SK-N-MC (cell line): Measurements from ENCODE around the gene OTOP3.

Experiments
- EZH2 ChIP-seq: fragments of 200-600 bp; sonication (generic); IDR thresholded peaks from one replicate; pipeline ENCODE4 v1.6.1; 2017; ENCODE audit warnings: antibody characterized with exemption
- POLR2AphosphoS5 ChIP-seq: IDR thresholded peaks from 2 replicates; pipeline ENCODE4 v1.6.1; 2012; ENCODE audit warnings: mild to moderate bottlenecking, low read depth, low read length, borderline replicate concordance

DNA sequence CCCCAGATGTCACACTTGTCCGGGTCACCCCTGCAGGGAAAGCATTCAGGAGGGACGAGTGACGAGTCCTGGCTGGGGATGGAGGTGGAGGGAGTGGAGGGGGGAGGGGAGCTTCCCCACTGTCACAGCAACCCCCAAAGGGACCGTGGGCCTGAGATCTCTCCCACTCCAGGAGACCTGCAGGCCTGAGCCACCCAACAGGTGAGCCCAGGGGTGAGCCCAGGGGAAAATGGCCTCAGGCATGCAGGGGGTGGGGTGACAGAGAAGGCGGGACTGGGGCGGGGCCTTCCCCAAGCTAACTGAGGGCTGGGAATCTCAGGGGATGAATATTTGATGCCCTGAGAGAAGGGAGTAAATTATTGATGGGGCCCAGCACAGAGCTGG lies 15.1 kb upstream of the OTOP3 start:
- TF ChIP-seq EZH2 (no peak), POLR2AphosphoS5 (no peak)
